Ascending aorta (tissue), 2 donors: ENCODE results near the gene ZNF436. TPM values are rescaled to one million over a fixed set of nuclear protein-coding genes. Genes with fewer than 3 reads are reported as not detected.

ENCODE experiments used
- DNase-seq, 2 donors: peaks; one replicate each; pipeline ENCODE4 v3.0.0-alpha.2; 2019; ENCODE audit warnings: low spot score in 2 of 2
- H3K27ac ChIP-seq, 2 donors: fragments of 200-600 bp; sonication (generic); one replicate each; pipeline ENCODE4 v1.5.1; 2016 to 2017; ENCODE audit warnings: mild to moderate bottlenecking in 1 of 2
- H3K27me3 ChIP-seq: fragments of 200-600 bp; sonication (generic); one replicate; pipeline ENCODE4 v1.5.1; 2017
- H3K36me3 ChIP-seq, 2 donors: fragments of 200-600 bp; sonication (generic); one replicate each; pipeline ENCODE4 v1.5.1; 2016
- H3K4me1 ChIP-seq, 2 donors: fragments of 200-600 bp; sonication (generic); one replicate each; pipeline ENCODE4 v1.5.1; 2016 to 2017; ENCODE audit warnings: mild to moderate bottlenecking in 1 of 2
- H3K4me3 ChIP-seq, 2 donors: fragments of 200-600 bp; sonication (generic); one replicate each; pipeline ENCODE4 v1.5.1; 2016 to 2017; ENCODE audit warnings: mild to moderate bottlenecking in 1 of 2
- H3K9me3 ChIP-seq, 2 donors: fragments of 200-600 bp; sonication (generic); one replicate each; pipeline ENCODE4 v1.5.1; 2016
- intact Hi-C: fragments of 100-400 bp; cut with DNase I; formaldehyde crosslinking; loops from one replicate; pipeline ENCODE4 v1.15.1; 2023
- total RNA-seq: library from RNA; depleted of rRNA; stranded (reverse); fragments of >200 nt; gene quantifications from one replicate; pipeline ENCODE4 v1.1.0, GENCODE V29; 2016
- TF ChIP-seq, protein P1 (sequence below), 3 experiments: fragments of 200-600 bp in 2 of 3; fragments of 450-650 bp in 1 of 3; sonication (generic) in 2 of 3; IDR thresholded peaks; one replicate each; pipeline ENCODE4 v1.5.1; 2016 to 2019; ENCODE audit warnings: antibody characterized with exemption in 3 of 3, mild to moderate bottlenecking in 1 of 3, moderate library complexity in 1 of 3

The ZNF436 gene
- total RNA-seq, 1 donor from 2014 or later = 3.1 TPM

DNA sequence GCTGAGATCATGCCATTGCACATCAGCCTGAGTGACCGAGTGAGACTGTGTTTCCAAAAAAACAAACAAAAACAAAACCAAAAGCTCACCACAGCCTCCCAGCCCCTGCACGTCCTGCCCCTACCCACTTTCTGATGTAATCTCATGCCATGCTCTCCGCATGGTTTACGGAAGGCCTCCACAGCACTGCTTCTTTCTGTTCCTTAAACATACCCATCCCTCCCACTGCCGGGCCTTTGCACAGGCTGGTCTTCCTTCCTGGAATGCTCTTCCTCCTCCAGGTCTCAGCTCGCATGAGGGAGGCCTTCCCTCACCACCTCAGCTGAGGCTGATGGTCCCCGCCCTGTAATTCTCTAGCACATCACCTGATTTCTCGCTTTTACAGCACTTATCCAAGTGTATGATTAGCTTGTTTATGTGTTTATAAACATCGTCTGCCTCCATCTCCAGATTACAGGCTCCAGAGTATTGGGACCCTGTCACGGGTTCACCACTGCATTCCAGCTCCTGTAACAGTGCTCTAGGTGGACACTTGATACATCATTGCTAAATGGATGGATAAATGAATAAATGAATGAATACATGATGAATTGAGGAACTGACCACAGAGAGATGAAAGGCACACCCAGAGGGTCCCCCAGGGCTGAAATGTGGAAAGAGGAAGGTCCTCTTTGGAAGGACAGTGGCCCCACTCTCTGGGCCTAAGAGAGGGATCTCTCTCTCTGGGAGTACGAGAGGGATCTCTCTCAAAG is 32.8 kb upstream of the ZNF436 start:
- intact Hi-C loops = loop anchor here (2.0 kb wide), 1 partner anchor 34 kb away; the partner anchor contains the start of gene ZNF436
- Histone ChIP-seq H3K9me3 (no peaks in the 10 kb centered on the region), H3K27ac (peak overlapping the region; percentile 47 to 68), H3K27me3 (no peaks in the 10 kb centered on the region), H3K4me1 (peaks cover 3 to 16% of the 10 kb centered on the region in 2 donors), H3K36me3 (peaks cover 5 to 8% of the 10 kb centered on the region in 2 donors), H3K4me3 (no peak overlapping the region)
- TF ChIP-seq, protein P1, sequence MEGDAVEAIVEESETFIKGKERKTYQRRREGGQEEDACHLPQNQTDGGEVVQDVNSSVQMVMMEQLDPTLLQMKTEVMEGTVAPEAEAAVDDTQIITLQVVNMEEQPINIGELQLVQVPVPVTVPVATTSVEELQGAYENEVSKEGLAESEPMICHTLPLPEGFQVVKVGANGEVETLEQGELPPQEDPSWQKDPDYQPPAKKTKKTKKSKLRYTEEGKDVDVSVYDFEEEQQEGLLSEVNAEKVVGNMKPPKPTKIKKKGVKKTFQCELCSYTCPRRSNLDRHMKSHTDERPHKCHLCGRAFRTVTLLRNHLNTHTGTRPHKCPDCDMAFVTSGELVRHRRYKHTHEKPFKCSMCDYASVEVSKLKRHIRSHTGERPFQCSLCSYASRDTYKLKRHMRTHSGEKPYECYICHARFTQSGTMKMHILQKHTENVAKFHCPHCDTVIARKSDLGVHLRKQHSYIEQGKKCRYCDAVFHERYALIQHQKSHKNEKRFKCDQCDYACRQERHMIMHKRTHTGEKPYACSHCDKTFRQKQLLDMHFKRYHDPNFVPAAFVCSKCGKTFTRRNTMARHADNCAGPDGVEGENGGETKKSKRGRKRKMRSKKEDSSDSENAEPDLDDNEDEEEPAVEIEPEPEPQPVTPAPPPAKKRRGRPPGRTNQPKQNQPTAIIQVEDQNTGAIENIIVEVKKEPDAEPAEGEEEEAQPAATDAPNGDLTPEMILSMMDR (IDR thresholded peaks at IDR 0.05) = no peak
- no peak for DNase-seq

DNA sequence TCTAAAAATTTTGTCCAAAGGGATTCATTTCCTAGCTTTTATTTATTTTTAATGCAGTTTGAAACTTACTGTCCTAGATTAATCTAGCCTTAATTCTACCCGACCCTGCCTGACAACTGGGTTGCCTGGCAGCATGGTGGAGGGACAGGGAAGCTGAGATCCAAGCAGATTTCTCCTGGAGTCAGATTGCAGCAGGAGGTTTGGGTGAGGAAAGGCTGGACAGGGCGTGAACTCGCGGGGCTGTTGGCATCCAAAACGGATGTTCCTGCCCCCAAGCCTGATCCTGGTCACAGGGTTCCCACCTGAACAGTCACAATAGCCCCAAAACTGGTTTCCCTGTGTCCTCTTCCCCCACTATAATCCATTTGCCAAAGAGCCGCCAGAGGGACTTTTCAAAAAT is 31.7 kb upstream of the ZNF436 start:
- H3K9me3 ChIP-seq = no peaks in the 10 kb centered on the region
- no peaks in the 10 kb centered on the region for H3K27me3 ChIP-seq
- H3K4me1 ChIP-seq = peaks cover 3 to 16% of the 10 kb centered on the region in 2 donors
- DNase-seq = no peak
- H3K4me3 ChIP-seq = no peak overlapping the region
- intact Hi-C loops = no loop called here
- TF ChIP-seq, protein P1 (IDR thresholded peaks at IDR 0.05) = no peak
- H3K36me3 ChIP-seq = peaks cover 8 to 11% of the 10 kb centered on the region in 2 donors
- peak overlapping the region in 1 of 2 donors; percentile 47 for H3K27ac ChIP-seq

DNA sequence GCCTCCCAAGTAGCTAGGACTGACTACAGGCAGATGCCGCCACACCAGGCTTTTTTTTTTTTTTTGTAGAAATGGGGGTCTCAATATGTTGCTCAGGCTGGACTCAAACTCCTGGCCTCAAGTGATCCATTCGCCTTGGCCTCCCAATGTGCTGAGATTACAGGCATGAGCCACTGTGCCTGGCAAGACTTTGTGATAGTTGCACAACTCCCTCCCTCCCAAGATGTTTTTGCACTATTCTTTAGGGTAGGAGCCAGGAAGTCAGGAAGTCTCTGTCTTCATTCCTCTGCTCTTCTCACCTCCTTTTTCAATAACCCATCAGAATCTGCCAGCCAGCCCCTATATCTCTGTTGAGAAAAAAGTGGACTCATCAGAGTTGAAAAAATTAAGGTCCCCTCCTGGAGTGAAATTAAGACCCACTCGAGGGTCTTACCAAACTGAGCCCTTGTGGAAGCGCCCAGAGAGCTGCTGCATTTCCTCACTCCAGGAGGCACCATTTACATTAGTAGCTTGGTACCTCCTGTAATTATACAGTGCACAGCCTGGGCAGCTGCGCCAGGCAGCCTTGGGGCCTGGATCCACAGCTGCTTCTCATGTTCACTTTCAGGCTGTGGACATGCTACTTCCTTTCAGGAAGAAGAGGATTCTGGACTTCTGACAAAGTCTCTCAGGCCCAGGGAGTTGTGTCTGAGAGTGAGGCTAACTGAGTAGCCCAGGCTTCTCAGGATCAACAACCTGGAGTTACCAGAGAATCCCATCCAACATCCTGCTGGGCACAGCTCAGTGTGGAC is 30.9 kb upstream of the ZNF436 start:
- H3K4me1 ChIP-seq = peaks cover 3 to 16% of the 10 kb centered on the region in 2 donors
- H3K27ac ChIP-seq = peak overlapping the region in 1 of 2 donors; percentile 47
- peaks cover 8 to 13% of the 10 kb centered on the region in 2 donors for H3K36me3 ChIP-seq

DNA sequence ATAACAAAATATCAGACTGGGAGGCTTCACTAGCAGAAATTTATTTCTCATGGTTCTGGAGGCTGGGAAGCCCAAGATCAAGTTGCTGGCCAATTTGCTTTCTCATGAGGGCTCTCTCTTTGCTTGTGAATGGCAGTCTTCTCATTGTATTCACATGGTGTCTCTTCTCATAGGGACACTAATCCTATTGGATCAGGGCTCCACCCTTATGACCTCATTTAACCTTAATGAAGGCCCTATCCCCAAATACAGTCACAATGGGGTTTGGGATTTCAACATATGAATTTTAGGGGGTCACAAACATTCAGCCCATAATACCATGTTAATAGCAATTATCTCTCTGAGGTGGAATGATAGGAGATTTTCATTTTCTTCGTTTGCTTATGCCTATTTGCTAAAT is 29.6 kb upstream of the ZNF436 start:
- H3K4me1 ChIP-seq = peaks cover 2 to 12% of the 10 kb centered on the region in 2 donors

More for the DNA sequence above, 30.9 kb upstream of the ZNF436 start:
- H3K27me3 ChIP-seq = no peaks in the 10 kb centered on the region
- intact Hi-C loops = no loop called here
- no peaks in the 10 kb centered on the region for H3K9me3 ChIP-seq
- no peak overlapping the region for H3K4me3 ChIP-seq
- TF ChIP-seq, protein P1 (IDR thresholded peaks at IDR 0.05) = no peak
- no peak for DNase-seq

DNA sequence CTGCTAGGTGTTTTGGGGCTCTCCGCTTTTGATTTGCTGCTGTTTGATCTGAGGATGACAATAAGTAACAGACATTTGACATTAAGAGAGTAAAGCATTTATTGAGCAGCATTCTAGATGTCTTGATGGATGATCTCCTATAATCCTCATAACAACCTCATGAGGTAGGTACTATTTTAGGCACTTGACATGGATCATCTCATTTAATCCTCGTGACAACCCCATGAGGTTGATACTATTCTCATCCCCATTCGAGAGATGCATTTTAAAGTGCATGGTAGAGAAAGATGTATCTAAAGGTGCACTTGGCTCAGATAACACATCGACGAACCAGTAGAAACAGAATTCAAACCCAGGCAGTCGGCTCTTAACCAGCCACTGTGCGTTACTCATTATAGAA is 28.3 kb upstream of the ZNF436 start:
- Histone ChIP-seq H3K27me3 (no peaks in the 10 kb centered on the region), H3K4me1 (peaks cover 0 to 4% of the 10 kb centered on the region in 2 donors), H3K27ac (no peak overlapping the region), H3K4me3 (no peak overlapping the region), H3K36me3 (peaks cover 6 to 25% of the 10 kb centered on the region in 2 donors), H3K9me3 (no peaks in the 10 kb centered on the region)
- TF ChIP-seq, protein P1 (IDR thresholded peaks at IDR 0.05) = no peak
- no peak for DNase-seq
- intact Hi-C loops = no loop called here

More for the DNA sequence above, 29.6 kb upstream of the ZNF436 start:
- intact Hi-C loops = no loop called here
- no peak for DNase-seq
- TF ChIP-seq, protein P1 (IDR thresholded peaks at IDR 0.05) = no peak
- Histone ChIP-seq H3K36me3 (peaks cover 6 to 20% of the 10 kb centered on the region in 2 donors), H3K4me3 (no peak overlapping the region), H3K9me3 (no peaks in the 10 kb centered on the region), H3K27ac (no peak overlapping the region), H3K27me3 (no peaks in the 10 kb centered on the region)
